CD4-positive, alpha-beta T cell treated with Interleukin-4 for 1 hour (primary cell): ENCODE measurements around the gene SERPINA4.
"Not testable (repeated sequence)": the region's sequence is repeated elsewhere in the genome, so short reads cannot be mapped to it uniquely, and the experiment has no call there.

Source experiments
- DNase-seq, 2 donors: peaks; one replicate each; pipeline ENCODE4 v3.0.0-alpha.2; 2020 to 2022

The SERPINA4 gene

GRCh38 chr14:94594441-94594840, 33.2 kb downstream of the SERPINA4 start:
- DNase-seq = no peak

GRCh38 chr14:94595912-94596311, 34.7 kb downstream of the SERPINA4 start:
- DNase-seq = no peak

- no peak for DNase-seq
These were observed 35.1 kb downstream of the SERPINA4 start for GRCh38 chr14:94596361-94596760.

GRCh38 chr14:94597788-94598187, 36.5 kb downstream of the SERPINA4 start:
- no peak for DNase-seq

GRCh38 chr14:94598506-94598815, 37.2 kb downstream of the SERPINA4 start:
- no peak for DNase-seq

- no peak for DNase-seq
These were observed 37.8 kb downstream of the SERPINA4 start for GRCh38 chr14:94598816-94599655.

GRCh38 chr14:94599656-94600004, 38.4 kb downstream of the SERPINA4 start:
- DNase-seq = no peak

DNA sequence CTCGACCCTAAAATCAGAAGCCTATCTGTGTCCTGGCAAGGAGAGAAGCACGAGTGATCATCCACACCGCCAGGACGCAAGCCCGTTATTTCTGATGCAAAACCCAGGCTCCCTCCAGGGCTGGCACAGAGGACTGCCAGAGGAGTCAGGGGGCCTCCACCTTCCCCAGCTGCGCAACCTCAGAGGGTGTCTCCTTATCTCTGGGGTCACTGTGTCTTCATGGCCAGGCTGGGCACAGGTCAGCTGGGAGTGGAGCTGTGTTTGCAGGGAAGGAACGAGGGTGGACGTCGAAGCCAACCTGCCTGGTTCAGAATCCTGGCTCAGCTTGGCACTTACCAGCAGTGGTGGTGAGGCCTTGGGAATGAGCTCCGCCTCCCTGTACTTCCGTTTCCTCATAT, 38.9 kb downstream of the SERPINA4 start:
- DNase-seq = no peak

GRCh38 chr14:94601884-94602391, 40.7 kb downstream of the SERPINA4 start:
- no peak for DNase-seq

GRCh38 chr14:94602722-94603121, 41.5 kb downstream of the SERPINA4 start:
- DNase-seq = no peak

GRCh38 chr14:94605361-94605760, 44.1 kb downstream of the SERPINA4 start:
- no peak for DNase-seq

GRCh38 chr14:94608966-94609365, 47.7 kb downstream of the SERPINA4 start:
- not testable (repeated sequence) for DNase-seq

DNA sequence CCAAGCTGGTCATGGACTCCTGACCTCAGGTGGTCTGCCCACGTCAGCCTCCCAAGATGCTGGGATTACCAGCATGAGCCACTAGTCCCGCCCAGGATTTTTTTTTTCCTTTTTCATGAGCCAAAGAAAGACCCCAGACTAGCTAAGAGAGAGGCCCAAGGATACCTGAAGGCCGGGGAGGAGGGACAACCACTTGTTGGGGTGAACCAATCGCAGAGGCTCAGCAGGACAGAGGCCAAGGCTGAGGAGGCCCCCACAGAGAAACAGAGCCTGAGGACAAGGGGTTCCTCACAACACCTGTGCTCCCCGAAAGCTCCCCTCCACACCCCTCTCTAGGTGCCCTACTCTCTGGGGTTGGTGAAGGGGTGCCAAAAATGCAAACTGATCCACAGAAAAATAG, 49.9 kb downstream of the SERPINA4 start:
- no peak for DNase-seq

- DNase-seq = no peak
These were observed 50.9 kb downstream of the SERPINA4 start, which contains the start of gene SERPINA3 for GRCh38 chr14:94612174-94612573. Gene SERPINA3, plus strand, starts transcription at chr14:94612391. Its CDS starts 2,051 bp downstream, at chr14:94614442.

DNA sequence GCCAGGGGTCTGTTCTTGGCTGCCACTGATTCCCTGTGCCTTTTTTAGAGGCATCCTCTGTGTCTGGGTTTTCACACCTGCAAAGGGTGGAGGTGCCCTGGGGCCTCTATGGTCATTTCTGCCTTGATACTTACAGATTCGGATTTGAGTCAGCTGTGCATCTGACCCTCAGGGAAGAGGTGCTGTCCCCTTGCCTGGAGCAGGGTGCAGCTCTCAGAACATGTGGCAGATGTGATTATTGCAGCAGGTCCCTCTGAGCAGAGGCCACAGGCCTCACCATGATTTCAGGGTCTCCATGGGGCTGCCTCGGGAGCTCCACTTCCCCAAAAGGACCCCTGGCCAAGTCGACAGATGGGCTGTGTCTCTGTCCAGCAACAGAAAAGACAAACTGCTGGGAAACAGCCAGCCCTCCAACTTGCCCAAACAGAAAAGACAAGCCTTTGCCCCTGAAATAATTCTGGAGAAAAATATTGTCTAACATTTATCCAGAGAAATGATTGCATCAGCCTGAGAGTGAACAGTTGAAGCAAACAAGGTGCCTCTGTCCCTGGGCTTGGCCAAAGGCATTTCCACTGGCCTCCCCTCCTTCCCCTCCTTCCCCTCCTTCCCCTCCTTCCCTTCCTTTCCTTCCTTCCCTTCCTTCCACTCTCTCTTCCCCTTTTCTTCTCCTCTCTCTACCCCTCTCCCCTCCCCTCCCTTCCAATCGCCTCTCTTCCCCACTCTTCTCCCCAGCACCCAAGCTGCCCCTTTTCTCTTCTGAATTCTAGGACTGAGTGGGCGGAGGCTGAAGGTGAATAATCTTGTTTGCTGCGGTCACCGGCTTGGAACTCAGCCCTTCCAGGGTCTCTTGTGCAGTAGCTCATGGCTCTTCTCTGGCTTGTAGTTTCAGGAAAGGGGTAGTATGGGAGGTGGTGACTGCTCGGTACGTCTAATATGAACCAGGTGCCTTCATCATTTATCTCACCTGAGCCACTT, 51.6 kb downstream of the SERPINA4 start:
- no peak for DNase-seq

GRCh38 chr14:94613720-94614644, 52.7 kb downstream of the SERPINA4 start:
- DNase-seq = no peak

- no peak for DNase-seq
These were observed 53.6 kb downstream of the SERPINA4 start for GRCh38 chr14:94614802-94615201.

DNA sequence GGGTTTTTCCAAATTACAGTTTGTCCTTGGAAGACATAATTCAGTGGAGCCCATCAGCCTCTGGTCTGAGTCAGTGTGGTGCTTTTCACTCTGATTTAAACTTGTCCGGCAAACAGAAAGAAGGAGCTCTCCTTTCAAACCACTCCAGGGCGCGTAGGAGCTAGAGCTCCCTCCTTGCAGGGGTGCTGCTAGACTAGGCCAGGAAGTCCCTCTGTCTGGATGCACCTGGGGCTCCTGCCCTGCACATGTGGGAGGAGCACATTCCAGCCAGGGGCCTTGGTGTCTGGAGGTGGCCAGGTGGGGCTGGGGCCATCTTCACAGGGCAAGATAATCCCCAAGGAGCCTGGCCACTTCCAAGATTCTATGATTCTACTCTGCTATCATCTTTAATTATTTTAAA, 54.0 kb downstream of the SERPINA4 start:
- no peak for DNase-seq

DNA sequence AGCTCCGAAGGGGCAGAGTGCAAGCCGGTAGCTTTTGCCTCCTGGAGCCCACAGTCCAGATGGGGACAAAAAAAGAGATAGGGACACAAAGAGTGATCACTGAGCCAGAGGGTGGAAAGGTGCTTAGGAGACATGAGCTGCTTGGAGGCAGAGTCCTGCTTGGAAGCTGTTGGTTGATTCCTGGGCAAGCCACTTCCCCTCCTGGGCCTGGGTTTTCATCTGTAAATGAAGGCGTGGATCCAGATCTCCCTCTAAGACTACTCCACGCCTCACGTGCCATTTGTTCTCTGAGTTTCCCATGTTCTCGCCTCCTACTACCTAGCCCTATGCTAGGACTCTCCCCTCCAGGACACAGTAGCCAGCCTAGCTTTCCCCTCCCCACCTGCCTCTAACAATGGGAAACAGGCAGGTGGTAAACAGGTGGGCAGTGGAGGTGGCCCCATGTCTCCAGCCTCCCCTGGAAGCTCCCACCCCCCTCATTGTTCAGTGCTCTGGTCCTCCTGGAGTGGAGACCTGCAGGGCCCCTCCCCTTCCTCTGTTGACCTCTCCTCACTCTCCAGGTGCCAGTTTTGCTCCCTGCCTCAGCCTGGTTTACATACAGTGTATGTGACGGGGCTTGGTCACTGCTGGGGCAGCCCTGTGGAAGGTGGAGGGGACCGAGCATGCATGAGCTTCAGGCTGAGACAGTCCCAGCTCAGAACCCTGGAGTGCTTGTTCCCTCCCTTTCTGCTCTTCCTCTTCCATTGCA, 54.8 kb downstream of the SERPINA4 start:
- no peak for DNase-seq

DNA sequence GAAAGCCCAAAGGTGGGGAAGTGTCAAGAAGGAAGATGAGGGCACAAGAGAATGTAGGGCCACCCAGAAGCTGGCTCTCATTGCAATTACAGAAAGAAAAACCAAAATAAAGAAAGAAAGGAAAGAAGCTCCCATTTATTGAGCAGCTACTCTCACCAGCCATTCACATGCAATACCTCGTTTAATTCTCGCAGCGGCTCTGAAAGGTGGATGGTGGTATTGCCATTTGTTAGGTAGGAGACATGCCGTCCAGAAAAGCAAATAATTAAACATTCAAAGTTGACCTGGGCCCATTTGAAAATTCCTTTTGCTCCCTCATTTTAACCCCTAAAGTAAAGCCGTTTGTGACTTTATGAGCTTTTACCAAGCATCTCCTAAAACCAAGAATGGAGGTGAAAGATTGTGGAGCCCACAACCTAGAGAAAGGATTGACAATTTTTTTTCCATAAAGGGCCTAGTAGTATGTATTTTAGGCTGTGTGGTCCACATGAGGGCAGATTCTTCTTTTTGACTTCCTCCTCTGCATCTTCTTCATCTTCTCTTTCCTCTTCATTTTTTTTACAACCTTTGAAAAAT, 56.2 kb downstream of the SERPINA4 start:
- no peak for DNase-seq
